Stimulated activated CD4-positive, alpha-beta T cell treated with anti-CD3 and anti-CD28 coated beads, Interleukin-4, amount 100 ng/mL, for 48 hours (primary cell): ENCODE measurements around the gene RAB43.
A peak's percentile ranks its signal among the peaks of the same experiment; 100 is the strongest.
"Not testable (repeated sequence)": the region's sequence is repeated elsewhere in the genome, so short reads cannot be mapped to it uniquely, and the experiment has no call there.

Source experiments
- DNase-seq, 2 donors: peaks; one replicate each; pipeline ENCODE4 v3.0.0-alpha.2; 2020; ENCODE audit warnings: low read depth in 2 of 2

The RAB43 gene

GRCh38 chr3:129121792-129122411, at the start of gene RAB43:
RAB43 (minus strand) TSS chr3:129121804; CDS start chr3:129121489, 315 bp downstream.
- peak; percentile 75 to 81 for DNase-seq

- no peak for DNase-seq
Measured at GRCh38 chr3:129166579-129167332, 45.2 kb upstream of the RAB43 start.

GRCh38 chr3:129165594-129165993, 44.0 kb upstream of the RAB43 start:
- DNase-seq, result not testable (repeated sequence)

- no peak for DNase-seq
Measured at GRCh38 chr3:129164500-129164899, 42.9 kb upstream of the RAB43 start.

- DNase-seq, result no peak
Measured at GRCh38 chr3:129162729-129163579, 41.4 kb upstream of the RAB43 start.

- DNase-seq, result peak in 1 of 2 donors; percentile 26
Measured at GRCh38 chr3:129161860-129162271, 40.3 kb upstream of the RAB43 start.

- DNase-seq, result peak; percentile 71 to 81
Measured at GRCh38 chr3:129160891-129161859, 39.6 kb upstream of the RAB43 start, which contains the start of gene ISY1. ISY1 (minus strand) TSS chr3:129161063; CDS start chr3:129160975, 88 bp downstream.

GRCh38 chr3:129144786-129145185, 23.2 kb upstream of the RAB43 start:
- no peak for DNase-seq

- not testable (repeated sequence) for DNase-seq
Measured at GRCh38 chr3:129141011-129141410, 19.4 kb upstream of the RAB43 start.

- DNase-seq, result no peak
Measured at GRCh38 chr3:129139911-129140310, 18.3 kb upstream of the RAB43 start.

- DNase-seq, result not testable (repeated sequence)
Measured at GRCh38 chr3:129136275-129136674, 14.7 kb upstream of the RAB43 start.

GRCh38 chr3:129132097-129132866, 10.7 kb upstream of the RAB43 start:
- no peak for DNase-seq

GRCh38 chr3:129131465-129132088, 10.0 kb upstream of the RAB43 start:
- no peak for DNase-seq

GRCh38 chr3:129130291-129130813, 8.7 kb upstream of the RAB43 start:
- DNase-seq, result no peak

- DNase-seq, result no peak
Measured at GRCh38 chr3:129128357-129129155, 7.0 kb upstream of the RAB43 start.

GRCh38 chr3:129126726-129127280, 5.2 kb upstream of the RAB43 start:
- no peak for DNase-seq

GRCh38 chr3:129123314-129124060, 1.9 kb upstream of the RAB43 start:
- no peak for DNase-seq
